Measurements from ENCODE around the gene SHH.
"Not testable (repeated sequence)": the region's sequence is repeated elsewhere in the genome, so short reads cannot be mapped to it uniquely, and the experiment has no call there.

SHH gene

DNA sequence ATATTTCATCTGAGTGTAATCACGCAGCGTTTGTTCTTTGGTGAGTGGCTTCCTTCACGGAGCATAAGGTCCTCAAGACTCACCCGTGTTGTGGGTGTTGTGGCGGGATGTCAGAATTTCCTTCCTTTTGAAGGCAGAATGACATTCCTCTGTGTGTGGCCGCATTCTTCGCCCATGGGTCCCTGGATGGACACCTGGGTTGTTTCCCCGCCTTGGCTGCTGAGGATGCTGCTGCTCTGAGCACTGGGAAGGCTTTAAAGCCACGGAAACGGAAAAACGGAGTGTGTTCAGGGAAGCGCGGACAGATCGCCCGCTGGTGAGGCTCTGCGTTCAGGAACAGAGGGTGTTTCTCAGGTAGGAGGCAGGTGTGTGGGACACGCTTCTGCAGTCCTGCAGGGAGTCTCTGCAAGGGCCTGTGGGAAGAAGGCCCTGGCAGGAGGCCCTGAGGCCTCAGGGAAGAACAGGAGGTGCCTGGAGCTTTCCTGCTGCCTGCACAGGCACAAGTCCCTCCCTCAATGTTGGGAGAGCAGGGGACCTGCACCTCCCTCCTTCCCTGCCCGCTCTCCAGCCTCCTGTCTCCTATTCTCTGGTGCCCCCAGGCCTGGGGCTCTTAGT is 35.7 kb upstream of the SHH start:
- TF ChIP-seq GATA1 (IDR thresholded peaks at IDR 0.05; ENCODE audit: low read depth, low read length) = no peak
- no peak for TF ChIP-seq POLR2A (IDR thresholded peaks at IDR 0.05; ENCODE audit: low read length)
- DNase-seq = no peak

DNA sequence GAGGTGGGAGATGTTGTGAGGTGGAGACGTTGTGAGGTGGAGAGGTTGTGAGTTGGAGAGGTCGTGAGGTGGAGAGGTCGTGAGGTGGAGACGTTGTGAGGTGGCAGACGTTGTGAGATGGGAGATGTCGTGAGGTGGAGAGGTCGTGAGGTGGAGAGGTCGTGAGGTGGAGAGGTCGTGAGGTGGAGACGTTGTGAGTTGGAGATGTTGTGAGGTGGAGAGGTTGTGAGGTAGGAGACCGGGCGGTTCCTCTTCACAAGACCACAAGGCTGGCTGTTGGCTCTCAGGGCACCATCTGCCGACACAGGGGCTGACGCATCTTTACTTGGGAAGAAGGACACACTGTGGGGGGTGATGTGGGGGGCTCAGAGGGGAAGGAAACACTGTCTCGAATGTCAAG is 34.7 kb upstream of the SHH start:
- TF ChIP-seq POLR2A (IDR thresholded peaks at IDR 0.05; ENCODE audit: low read length) (no peak), GATA1 (IDR thresholded peaks at IDR 0.05; ENCODE audit: low read depth, low read length) (no peak)
- DNase-seq = no peak

DNA sequence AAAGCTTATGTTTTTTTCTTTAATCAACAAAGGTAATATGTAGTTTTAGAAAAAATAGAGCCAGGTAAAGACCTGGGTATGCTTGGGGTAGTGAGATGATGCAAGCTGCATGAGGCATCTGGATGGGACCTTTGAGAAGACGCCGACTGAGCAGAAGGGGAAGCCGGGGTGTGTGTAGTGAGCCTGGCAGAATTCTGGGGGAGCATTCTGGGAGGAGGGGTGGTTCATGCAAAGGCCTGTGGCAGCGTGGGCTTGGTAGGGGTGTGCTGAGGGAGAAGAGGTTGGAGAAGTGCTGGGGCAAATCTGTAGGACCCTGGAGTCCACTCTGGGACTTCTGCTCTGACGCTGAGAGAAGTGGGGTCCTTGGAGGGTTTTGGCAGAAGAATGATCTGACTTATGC is 33.9 kb upstream of the SHH start:
- no peak for DNase-seq
- TF ChIP-seq POLR2A (IDR thresholded peaks at IDR 0.05; ENCODE audit: low read length) (no peak), GATA1 (IDR thresholded peaks at IDR 0.05; ENCODE audit: low read depth, low read length) (no peak)

DNA sequence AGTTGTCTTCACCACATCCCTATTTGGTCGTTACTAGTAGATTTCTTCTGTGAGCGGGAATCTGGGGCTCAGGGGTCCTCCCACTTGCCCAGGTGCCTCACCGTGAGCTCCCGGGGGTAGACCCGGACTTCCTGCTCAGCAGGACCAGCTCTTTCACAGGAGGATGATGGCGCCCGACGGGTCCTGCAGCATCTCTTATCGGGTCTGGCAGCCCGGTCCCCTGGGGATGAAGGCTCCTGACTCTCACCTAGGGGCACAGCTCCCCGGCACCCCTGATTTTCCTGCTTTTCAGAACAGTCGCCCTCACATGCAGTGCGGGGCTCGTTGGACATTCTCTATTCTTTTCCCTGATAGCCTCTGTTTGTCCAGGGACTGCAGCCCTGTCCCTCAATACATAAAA is 33.0 kb upstream of the SHH start:
- no peak for DNase-seq
- TF ChIP-seq GATA1 (IDR thresholded peaks at IDR 0.05; ENCODE audit: low read depth, low read length) (no peak), POLR2A (IDR thresholded peaks at IDR 0.05; ENCODE audit: low read length) (no peak)

DNA sequence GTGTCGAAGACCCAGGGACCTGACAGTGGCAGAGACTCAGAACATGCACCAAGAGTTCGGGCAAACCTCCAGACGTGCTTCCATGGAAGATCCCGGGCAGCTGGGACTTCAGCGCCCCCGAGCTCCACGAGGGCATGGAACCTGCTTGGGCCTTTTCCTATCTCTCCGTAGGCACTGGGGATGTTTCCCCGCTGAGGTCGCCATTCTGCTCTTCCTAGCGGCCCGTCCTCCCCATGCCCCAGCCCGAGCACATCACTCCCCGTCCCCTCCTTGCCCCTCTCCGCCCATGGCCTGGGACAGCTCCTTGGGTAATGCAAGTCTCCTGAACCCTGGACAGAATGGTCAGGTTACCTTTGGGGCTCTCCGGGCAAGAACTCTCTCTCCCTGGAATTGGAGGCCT is 32.3 kb upstream of the SHH start:
- no peak for DNase-seq

GRCh38 chr7:155844019-155844453 is 31.8 kb upstream of the SHH start:
- TF ChIP-seq GATA1 (IDR thresholded peaks at IDR 0.05; ENCODE audit: low read depth, low read length) = no peak
- DNase-seq = no peak

More for the DNA sequence above, 32.3 kb upstream of the SHH start:
- TF ChIP-seq POLR2A (IDR thresholded peaks at IDR 0.05; ENCODE audit: low read length) = no peak
- no peak for TF ChIP-seq GATA1 (IDR thresholded peaks at IDR 0.05; ENCODE audit: low read depth, low read length)

DNA sequence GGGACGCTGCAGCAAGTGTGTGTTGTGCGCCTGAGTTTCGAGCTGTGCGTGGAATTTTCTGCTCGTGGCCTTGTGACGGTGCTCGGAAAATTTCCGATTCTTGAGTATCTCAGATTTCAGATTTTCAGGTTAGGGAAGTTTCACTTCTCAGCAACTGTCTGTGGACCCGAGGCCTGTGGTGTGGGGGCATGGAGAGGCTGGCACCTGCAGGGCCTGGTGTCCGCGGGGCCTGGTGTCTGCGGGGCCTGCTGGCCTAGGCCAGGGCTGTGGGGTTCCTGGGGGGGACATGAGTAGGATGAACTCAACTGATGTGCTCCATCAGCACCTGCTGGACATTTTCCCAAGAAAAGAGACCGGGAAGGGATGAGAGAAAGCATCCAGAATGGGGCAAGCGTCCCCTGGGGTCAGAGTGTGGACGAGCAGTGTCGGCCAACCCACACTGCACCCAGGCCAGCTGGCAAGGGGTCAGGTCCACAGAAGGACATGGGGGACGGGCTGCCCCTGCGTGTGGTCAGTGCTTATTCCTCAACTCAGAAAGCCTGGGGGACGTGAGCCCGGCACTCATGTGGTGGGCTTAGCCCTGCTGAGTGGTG is 31.3 kb upstream of the SHH start:
- no peak for DNase-seq
- TF ChIP-seq POLR2A (IDR thresholded peaks at IDR 0.05; ENCODE audit: low read length) (no peak), GATA1 (IDR thresholded peaks at IDR 0.05; ENCODE audit: low read depth, low read length) (no peak)

DNA sequence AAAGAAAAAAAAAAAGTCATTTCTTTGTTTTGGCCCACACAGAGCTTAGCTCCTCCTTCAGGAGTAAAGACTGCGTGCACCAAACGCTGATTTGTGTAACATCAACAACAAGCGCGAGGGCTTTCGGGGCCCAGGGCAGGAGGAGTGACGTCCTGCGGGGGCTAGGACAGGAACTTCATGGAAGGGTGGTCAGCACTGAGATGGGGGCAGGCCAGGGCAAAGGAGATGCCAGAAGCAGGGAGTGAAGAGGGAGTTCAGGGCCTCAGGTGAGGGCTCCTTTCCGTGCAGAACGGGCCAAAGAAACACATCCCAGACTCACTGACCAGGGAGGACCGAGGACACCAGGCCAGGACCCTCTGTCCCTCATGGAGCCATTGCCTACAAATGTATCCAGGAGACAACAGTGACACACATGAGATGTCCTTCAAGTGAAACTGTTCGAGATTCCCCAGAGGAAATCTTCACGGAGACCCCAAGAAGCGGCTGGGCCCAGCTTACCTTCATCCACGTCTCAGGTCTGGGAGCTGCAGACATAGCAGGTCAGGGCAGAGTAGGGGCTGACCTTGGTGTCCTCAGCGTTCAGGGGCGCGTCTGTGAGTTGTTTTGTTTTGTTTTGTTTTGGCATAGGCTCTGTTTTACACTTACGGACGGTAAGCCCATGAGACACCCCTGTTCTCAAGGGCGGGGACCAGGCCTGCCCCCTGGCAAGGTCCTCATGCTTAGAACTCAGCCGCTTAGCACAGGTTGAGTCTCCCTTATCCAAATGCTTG is 30.4 kb upstream of the SHH start:
- no peak for DNase-seq
- TF ChIP-seq POLR2A (IDR thresholded peaks at IDR 0.05; ENCODE audit: low read length) (no peak), GATA1 (IDR thresholded peaks at IDR 0.05; ENCODE audit: low read depth, low read length) (no peak)

DNA sequence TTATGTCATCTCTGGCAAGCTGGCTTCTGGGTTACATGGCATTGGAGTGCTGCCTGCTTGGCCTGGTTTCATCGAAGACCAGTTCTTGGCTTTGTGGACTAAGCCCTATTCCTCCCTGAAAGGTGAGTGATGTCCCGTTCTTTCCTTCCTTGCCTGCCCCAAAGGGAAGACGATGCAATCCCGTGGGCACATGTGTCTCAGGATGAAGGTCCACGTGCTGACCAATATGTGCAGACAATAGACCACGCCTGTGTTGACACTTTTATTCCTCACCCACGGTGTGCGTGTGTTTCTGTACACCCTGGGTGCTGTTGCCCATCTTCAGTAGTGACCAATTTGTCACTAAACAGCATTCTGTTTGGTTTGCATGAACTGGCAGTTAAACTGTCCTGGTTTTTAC is 28.6 kb upstream of the SHH start:
- TF ChIP-seq POLR2A (IDR thresholded peaks at IDR 0.05; ENCODE audit: low read length) (no peak), GATA1 (IDR thresholded peaks at IDR 0.05; ENCODE audit: low read depth, low read length) (no peak)
- no peak for DNase-seq

DNA sequence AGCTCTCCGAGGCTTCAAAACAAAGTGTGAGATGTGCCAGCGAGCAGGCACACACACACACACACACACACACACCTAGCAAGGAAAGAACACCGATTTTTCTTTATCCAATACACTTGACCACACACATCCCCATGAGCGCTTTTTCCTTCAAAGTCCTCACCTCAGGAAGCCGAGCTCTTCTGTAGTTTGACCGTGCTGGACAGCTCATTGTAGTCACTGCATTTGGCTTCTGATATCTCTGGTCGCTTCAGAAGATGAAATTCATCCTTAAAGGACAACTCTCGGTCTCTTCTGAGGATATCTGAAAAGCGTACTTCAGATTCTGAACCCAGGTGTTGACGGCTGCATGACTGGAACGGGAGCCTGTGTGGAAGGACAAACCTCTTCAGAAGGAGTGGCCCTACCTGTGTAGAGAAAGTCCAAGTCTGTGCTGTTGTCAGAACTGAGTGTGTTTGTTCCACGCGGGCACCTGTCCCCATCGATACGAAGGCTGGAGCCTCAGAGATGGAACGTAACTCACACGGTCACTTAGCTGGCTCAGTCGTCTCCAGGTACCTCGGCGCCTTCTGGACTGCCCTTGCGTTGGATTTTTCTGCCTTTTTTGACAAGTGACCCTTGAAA is 28.1 kb upstream of the SHH start:
- TF ChIP-seq GATA1 (IDR thresholded peaks at IDR 0.05; ENCODE audit: low read depth, low read length) = no peak
- TF ChIP-seq POLR2A (IDR thresholded peaks at IDR 0.05; ENCODE audit: low read length) = no peak

GRCh38 chr7:155839461-155839860 is 27.2 kb upstream of the SHH start:
- TF ChIP-seq GATA1 (IDR thresholded peaks at IDR 0.05; ENCODE audit: low read depth, low read length) (no peak), POLR2A (IDR thresholded peaks at IDR 0.05; ENCODE audit: low read length) (no peak)
- no peak for DNase-seq

More for the DNA sequence above, 28.1 kb upstream of the SHH start:
- no peak for DNase-seq

GRCh38 chr7:155838312-155838711 is 26.0 kb upstream of the SHH start:
- not testable (repeated sequence) for DNase-seq

DNA sequence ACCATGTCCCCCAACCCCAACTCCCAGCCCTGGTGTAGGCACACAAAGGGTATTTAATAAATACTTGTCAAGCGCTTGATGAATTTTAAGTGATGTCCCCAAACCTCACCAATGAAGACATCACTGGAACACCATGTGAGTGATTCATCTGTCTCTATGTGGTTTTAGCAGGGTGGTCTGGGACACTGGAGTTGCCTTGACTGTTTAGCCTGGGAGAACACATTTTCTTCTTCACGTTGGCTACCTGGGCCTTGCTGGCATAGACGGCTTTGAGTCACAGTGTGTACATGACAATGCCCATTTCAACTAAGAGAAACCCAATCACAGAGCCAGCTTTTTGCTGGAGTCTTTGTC is 24.8 kb upstream of the SHH start:
- TF ChIP-seq GATA1 (IDR thresholded peaks at IDR 0.05; ENCODE audit: low read depth, low read length) (no peak), POLR2A (IDR thresholded peaks at IDR 0.05; ENCODE audit: low read length) (no peak)
- no peak for DNase-seq

GRCh38 chr7:155836216-155837125 is 24.2 kb upstream of the SHH start:
- no peak for DNase-seq
- TF ChIP-seq POLR2A (IDR thresholded peaks at IDR 0.05; ENCODE audit: low read length) (no peak), GATA1 (IDR thresholded peaks at IDR 0.05; ENCODE audit: low read depth, low read length) (no peak)
